Skeletal muscle tissue (tissue), 4 donors: ENCODE measurements around the gene TNS1. TPM values are rescaled to one million over a fixed set of nuclear protein-coding genes. Genes with fewer than 3 reads are reported as not detected.

ENCODE experiments used
- H3K27ac ChIP-seq: one replicate; pipeline ENCODE4 v1.7.0; 2013; ENCODE audit warnings: mild to moderate bottlenecking, low read depth, low read length, inconsistent platforms
- H3K27me3 ChIP-seq, 3 donors: one replicate each; pipeline ENCODE4 v1.7.0; 2013; ENCODE audit warnings: low read length in 3 of 3; ENCODE audit not compliant: control insufficient read depth in 3 of 3, insufficient read depth in 3 of 3
- H3K36me3 ChIP-seq, 3 donors: one replicate each; pipeline ENCODE4 v1.7.0; 2013; ENCODE audit warnings: low read length in 3 of 3; ENCODE audit not compliant: control insufficient read depth in 3 of 3, insufficient read depth in 3 of 3
- H3K4me1 ChIP-seq, 3 donors: one replicate each; pipeline ENCODE4 v1.7.0; 2013; ENCODE audit warnings: low read length in 3 of 3, mild to moderate bottlenecking in 3 of 3; ENCODE audit not compliant: control insufficient read depth in 3 of 3, insufficient read depth in 3 of 3
- H3K4me3 ChIP-seq, 3 donors: one replicate each; pipeline ENCODE4 v1.7.0; 2013; ENCODE audit warnings: low read length in 3 of 3
- H3K9ac ChIP-seq, 3 donors: one replicate each; pipeline ENCODE4 v1.7.0; 2013; ENCODE audit warnings: low read length in 3 of 3, mild to moderate bottlenecking in 3 of 3, moderate library complexity in 2 of 3, low read depth in 1 of 3
- H3K9me3 ChIP-seq, 3 donors: one replicate each; pipeline ENCODE4 v1.7.0; 2013; ENCODE audit warnings: low read length in 3 of 3; ENCODE audit not compliant: control insufficient read depth in 3 of 3
- total RNA-seq: library from RNA; depleted of rRNA; stranded (reverse); fragments of >200 nt; gene quantifications from one replicate; pipeline ENCODE4 v1.2.3, GENCODE V29; 2014
- donor health status: Osteomylitis.

TNS1 gene
- total RNA-seq, 1 donor from 2014 or later = 73.1 TPM

GRCh38 chr2:217922101-217923006, 80.4 kb downstream of the TNS1 start:
- H3K9ac ChIP-seq = peak overlapping the region; percentile 67 to 82 (median 72)
- H3K27me3 ChIP-seq = no peaks in the 10 kb centered on the region
- peaks cover 0 to 14% (median 10%) of the 10 kb centered on the region in 3 donors for H3K36me3 ChIP-seq
- peaks cover 77 to 83% (median 77%) of the 10 kb centered on the region in 3 donors for H3K4me1 ChIP-seq
- H3K4me3 ChIP-seq = peak overlapping the region in 2 of 3 donors; percentile 22 to 25
- peak overlapping the region; percentile 92 for H3K27ac ChIP-seq
- no peaks in the 10 kb centered on the region for H3K9me3 ChIP-seq

DNA sequence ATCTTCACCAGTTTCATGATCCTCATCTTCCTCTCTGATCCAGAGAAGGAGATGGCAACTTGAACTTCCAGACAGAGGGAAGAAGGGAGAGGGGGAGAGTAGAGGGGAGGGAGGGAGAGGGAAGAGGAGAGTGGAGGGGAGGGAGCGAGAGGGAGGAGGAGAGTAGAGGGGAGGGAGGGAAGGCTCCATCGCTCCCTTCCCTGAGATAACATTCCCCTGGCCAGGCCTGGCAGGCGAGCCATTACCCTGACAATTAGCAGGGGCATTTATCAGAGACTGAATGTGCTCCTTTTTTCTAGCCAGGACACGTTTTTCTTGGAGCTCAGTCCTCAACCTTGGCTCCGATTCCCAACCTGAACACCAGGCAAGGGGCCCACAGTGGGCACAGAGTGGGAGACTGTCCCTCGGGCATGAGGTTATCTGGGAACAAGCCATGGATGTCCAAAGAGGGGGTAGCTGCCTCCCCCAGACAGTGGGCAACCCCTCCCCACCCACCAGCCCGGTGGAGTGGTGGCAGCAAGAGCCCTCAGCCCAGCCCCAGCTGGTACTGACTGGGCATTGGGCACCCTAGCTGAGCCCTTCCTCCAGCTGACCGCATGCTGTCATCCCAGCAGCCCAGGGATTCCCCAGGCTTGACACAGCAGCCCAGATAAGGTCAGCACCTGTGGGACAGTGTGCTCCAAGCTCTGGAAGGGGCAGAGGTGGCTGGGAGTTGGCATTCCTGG, 81.8 kb downstream of the TNS1 start:
- Histone ChIP-seq H3K4me1 (peaks cover 78 to 84% (median 81%) of the 10 kb centered on the region in 3 donors), H3K9ac (peak overlapping the region; percentile 67 to 82 (median 72))

GRCh38 chr2:217919781-217920351, 82.9 kb downstream of the TNS1 start:
- no peaks in the 10 kb centered on the region for H3K27me3 ChIP-seq
- peaks cover 87 to 93% (median 88%) of the 10 kb centered on the region in 3 donors for H3K4me1 ChIP-seq
- peaks cover 3 to 25% (median 19%) of the 10 kb centered on the region in 3 donors for H3K36me3 ChIP-seq
- no peaks in the 10 kb centered on the region for H3K9me3 ChIP-seq
- no peak overlapping the region for H3K4me3 ChIP-seq
- H3K9ac ChIP-seq = peak overlapping the region in 2 of 3 donors; percentile 28 to 40
- H3K27ac ChIP-seq = peak overlapping the region; percentile 67

More for the DNA sequence above, 81.8 kb downstream of the TNS1 start:
- Histone ChIP-seq H3K9me3 (no peaks in the 10 kb centered on the region), H3K4me3 (peak overlapping the region in 2 of 3 donors; percentile 24 to 49), H3K36me3 (peaks cover 0 to 17% (median 10%) of the 10 kb centered on the region in 3 donors), H3K27me3 (no peaks in the 10 kb centered on the region), H3K27ac (peak overlapping the region; percentile 92)

DNA sequence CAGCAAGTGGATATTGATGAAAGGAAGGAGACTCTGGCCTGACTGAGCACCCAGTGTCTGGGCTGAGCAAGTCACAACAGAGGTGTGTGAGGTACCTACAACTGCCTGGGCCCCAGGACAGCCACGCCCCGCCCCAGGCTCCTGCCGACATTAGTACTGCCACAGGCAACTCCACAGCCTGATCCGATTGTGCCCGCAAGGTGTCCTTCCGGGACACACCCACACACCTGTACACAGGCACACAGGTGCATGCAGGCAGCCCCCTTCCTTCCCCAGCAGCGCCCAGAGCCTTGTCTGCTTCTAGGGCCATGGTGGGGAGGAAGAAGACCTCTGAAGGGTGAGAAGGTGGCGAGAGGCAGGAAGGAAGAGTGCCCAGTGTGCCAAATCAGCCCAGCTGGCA, 83.6 kb downstream of the TNS1 start:
- peak overlapping the region; percentile 67 for H3K27ac ChIP-seq
- H3K9ac ChIP-seq = peak overlapping the region; percentile 12 to 40 (median 28)
- H3K27me3 ChIP-seq = no peaks in the 10 kb centered on the region
- no peaks in the 10 kb centered on the region for H3K9me3 ChIP-seq
- peak overlapping the region in 1 of 3 donors; percentile 35 for H3K4me3 ChIP-seq
- peaks cover 3 to 25% (median 22%) of the 10 kb centered on the region in 3 donors for H3K36me3 ChIP-seq
- peaks cover 94 to 95% (median 94%) of the 10 kb centered on the region in 3 donors for H3K4me1 ChIP-seq

- Histone ChIP-seq H3K9me3 (no peaks in the 10 kb centered on the region), H3K27ac (peak overlapping the region; percentile 67), H3K4me3 (no peak overlapping the region), H3K4me1 (peaks cover 95 to 97% (median 96%) of the 10 kb centered on the region in 3 donors), H3K36me3 (peaks cover 3 to 25% (median 22%) of the 10 kb centered on the region in 3 donors), H3K27me3 (no peaks in the 10 kb centered on the region), H3K9ac (peak overlapping the region in 1 of 3 donors; percentile 36)
Observed at GRCh38 chr2:217918308-217919024, 84.3 kb downstream of the TNS1 start.

DNA sequence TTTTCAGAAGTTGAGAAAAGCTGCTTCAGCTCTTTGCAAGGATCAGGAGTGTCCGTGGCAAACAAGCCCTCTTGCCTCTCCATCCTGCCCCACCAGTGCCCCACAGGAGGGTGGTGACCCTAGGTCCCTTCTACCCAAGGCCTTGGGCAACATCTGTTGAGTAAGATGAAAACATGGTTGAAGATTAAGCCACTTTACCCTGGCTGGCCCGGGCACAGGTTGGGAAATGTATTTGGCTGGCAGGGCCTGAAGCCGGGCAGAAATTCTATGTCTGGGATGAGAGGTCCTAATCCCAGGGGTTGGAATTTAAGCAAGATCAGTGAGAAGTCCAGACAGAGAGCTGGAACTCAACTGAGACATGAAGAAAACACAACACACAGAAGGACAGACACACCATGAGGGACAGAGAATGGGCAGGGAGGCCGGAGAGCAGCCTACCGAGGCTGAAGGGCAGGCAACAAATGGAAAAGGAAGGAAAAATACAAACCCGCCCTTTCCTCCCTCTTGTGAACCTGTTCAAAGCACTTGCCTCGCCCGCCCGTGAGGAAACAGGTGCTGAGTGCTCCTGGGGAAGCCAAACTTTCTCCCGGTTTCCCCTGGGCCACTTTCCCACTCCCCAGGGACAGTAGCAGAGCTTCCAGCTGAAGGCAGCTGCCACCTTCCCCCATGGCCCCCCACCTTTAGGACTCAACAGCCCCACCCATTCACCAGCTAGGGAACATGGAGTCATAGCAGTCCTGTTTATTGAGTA, 86.1 kb downstream of the TNS1 start:
- H3K27me3 ChIP-seq = no peaks in the 10 kb centered on the region
- peak overlapping the region; percentile 54 for H3K27ac ChIP-seq
- H3K9ac ChIP-seq = peak overlapping the region in 2 of 3 donors; percentile 30 to 33
- peaks cover 3 to 25% (median 22%) of the 10 kb centered on the region in 3 donors for H3K36me3 ChIP-seq
- H3K4me1 ChIP-seq = peaks cover 95 to 98% (median 97%) of the 10 kb centered on the region in 3 donors
- H3K9me3 ChIP-seq = no peaks in the 10 kb centered on the region
- peak overlapping the region in 1 of 3 donors; percentile 13 for H3K4me3 ChIP-seq

DNA sequence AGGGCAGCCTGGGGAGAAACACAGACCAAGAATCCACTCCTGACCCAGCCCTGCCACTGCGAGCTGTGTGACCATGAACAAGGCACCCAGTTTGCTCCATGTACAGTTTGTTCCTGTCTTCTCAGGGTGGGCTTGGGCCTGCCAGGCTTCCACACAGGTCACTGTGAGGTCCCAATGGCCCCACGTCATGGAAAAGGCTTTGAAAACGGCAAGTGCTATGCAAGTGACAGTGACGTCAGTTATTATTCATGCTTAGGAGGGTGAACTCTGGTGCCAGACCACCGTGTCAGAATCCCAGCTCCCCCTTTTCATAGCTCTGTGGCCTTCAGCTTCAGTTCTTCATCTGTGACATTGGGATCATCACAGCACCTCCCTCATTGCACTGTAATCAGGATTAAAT, 87.1 kb downstream of the TNS1 start:
- H3K9ac ChIP-seq = peak overlapping the region in 1 of 3 donors; percentile 57
- H3K4me1 ChIP-seq = peaks cover 95 to 98% (median 97%) of the 10 kb centered on the region in 3 donors
- H3K27ac ChIP-seq = peak overlapping the region; percentile 54

DNA sequence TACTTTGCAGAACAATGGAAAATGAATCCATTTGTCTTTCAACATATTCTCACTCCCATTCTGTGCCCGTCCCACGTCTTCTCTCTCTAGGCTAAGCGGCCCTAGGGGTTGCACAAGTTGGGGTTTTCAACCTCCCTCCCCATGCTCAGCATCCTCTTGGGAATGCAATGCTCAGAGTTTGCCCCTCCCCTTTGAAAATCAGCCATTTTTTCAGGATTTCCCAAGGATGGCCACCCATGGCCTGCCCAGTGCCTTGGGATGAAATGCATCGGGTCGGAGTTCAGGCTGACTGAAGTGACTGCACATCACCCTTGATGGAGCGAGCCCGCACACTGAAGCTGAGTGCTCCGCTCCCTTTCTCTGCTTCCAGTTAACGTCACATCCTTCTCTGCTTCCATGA, 87.9 kb downstream of the TNS1 start:
- Histone ChIP-seq H3K27ac (peak overlapping the region; percentile 54), H3K4me3 (no peak overlapping the region), H3K27me3 (no peaks in the 10 kb centered on the region), H3K4me1 (peaks cover 95 to 98% (median 97%) of the 10 kb centered on the region in 3 donors), H3K9me3 (no peaks in the 10 kb centered on the region), H3K36me3 (peaks cover 3 to 29% (median 22%) of the 10 kb centered on the region in 3 donors), H3K9ac (peak overlapping the region in 1 of 3 donors; percentile 9)

More for the DNA sequence above, 87.1 kb downstream of the TNS1 start:
- H3K36me3 ChIP-seq = peaks cover 3 to 28% (median 22%) of the 10 kb centered on the region in 3 donors
- peak overlapping the region in 1 of 3 donors; percentile 29 for H3K4me3 ChIP-seq
- H3K9me3 ChIP-seq = no peaks in the 10 kb centered on the region
- H3K27me3 ChIP-seq = no peaks in the 10 kb centered on the region
